ENCODE data around the gene PSME1. TPM values are rescaled to one million over a fixed set of nuclear protein-coding genes. Genes with fewer than 3 reads are reported as not detected.

Gene PSME1
- total and polyA plus RNA-seq, 2 of the 4 experiments (the other 2 are of a cell fraction), result 42.8 to 106 TPM

DNA sequence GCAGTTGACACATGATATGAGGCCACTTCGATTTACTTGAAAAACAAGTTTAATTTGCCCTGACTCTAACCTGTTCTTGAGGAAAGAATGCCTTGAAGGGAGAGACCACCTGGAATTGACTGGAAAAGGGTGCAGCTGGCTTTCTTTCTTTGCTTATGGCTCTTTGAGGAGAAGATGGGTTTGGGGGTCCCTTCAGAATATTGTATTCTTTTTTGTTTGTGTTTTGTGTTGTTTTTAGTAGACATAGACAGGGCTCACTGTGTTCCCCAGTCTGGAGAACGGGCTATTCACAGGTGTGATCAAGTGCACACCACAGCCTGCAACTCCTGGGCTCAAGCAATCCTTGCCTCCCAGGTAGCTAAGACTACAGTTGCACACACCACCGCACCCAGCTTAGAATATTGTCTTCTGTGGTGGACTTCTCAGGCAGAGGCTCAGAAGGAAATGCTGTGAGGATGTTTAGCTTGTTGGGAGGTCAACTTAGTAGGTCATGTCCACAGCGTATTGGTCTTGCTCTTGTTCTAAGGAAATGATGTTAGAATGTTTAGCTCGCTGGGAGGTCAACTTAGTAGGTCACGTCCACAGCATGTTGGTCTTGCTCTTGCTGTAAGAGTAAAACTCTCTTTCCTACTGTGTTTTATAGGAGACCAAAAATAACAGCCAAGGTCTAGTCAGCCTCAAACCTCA is 19.7 kb upstream of the PSME1 start:
- intact Hi-C loops (cut with micrococcal nuclease), result no loop called here
- Histone ChIP-seq H3K27me3 (ENCODE audit: control insufficient read depth, insufficient read depth, low read length) (no peaks in the 10 kb centered on the region), H4K91ac (ENCODE audit: insufficient read depth, low read depth, low read length) (no peak overlapping the region), H3K79me1 (ENCODE audit: low read depth in 1 of 2, low read length in 2 of 2) (peaks cover 10 to 16% of the 10 kb centered on the region in 2 experiments; a peak in 2 of 4 replicates), H3K4me2 (ENCODE audit: low read depth, low read length) (no peak overlapping the region), H4K20me1 (ENCODE audit: insufficient read depth, low read length) (no peaks in the 10 kb centered on the region), H2AFZ (replicated peaks; ENCODE audit: low read length, poor library complexity) (no peak overlapping the region), H2AK9ac (replicated peaks; ENCODE audit: low read depth, low read length, poor library complexity) (no peak overlapping the region), H3K4me3 (ENCODE audit: insufficient read depth, low read depth, low read length) (no peak overlapping the region), H4K5ac (ENCODE audit: low read depth, low read length) (no peak overlapping the region), H3K23ac (ENCODE audit: low read depth, low read length) (no peak overlapping the region), H3K9me3 (ENCODE audit: control insufficient read depth, insufficient read depth, low read length) (no peaks in the 10 kb centered on the region), H2BK120ac (ENCODE audit: low read depth, low read length) (no peak overlapping the region), H4K8ac (ENCODE audit: low read depth in 2 of 2, low read length in 2 of 2) (no peak overlapping the region), H3K18ac (ENCODE audit: low read depth, low read length) (no peak overlapping the region), H2BK15ac (ENCODE audit: low read depth, low read length) (no peak overlapping the region), H3K9me1 (ENCODE audit: insufficient read depth, low read length) (peaks cover 8% of the 10 kb centered on the region; the same call in 1 of the 2 replicates), H3K27ac (ENCODE audit: insufficient read depth, low read length) (no peak overlapping the region), H3K4ac (ENCODE audit: low read depth, low read length) (no peak overlapping the region), H3K9ac (ENCODE audit: low read depth, low read length) (no peak overlapping the region), H2BK20ac (ENCODE audit: low read depth, low read length) (no peak overlapping the region), H3K36me3 (ENCODE audit: control insufficient read depth, insufficient read depth, low read length) (peaks cover 23% of the 10 kb centered on the region), H3K56ac (ENCODE audit: extremely low read depth, insufficient read depth, low read length) (no peak overlapping the region), H3K4me1 (ENCODE audit: control insufficient read depth, insufficient read depth, low read length) (peaks cover 3% of the 10 kb centered on the region; the same call in 1 of the 2 replicates), H3K14ac (replicated peaks; ENCODE audit: low read depth, low read length) (no peak overlapping the region), H2AK5ac (ENCODE audit: low read depth, low read length) (no peak overlapping the region), H2BK5ac (ENCODE audit: low read depth, low read length, poor library complexity, severe bottlenecking) (no peak overlapping the region)
- no TSS peak for BruUV-seq (replicated peaks)
- in situ Hi-C loops (cut with MboI; ENCODE audit: low sequenced_read_pairs), result no loop called here
- TF ChIP-seq CHD1 (IDR thresholded peaks at IDR 0.05; ENCODE audit: low read depth, low read length) (no peak), NFE2L2 (IDR thresholded peaks at IDR 0.05; ENCODE audit: low read depth, low read length) (no peak), MAZ (IDR thresholded peaks at IDR 0.05; ENCODE audit: borderline replicate concordance, low read depth, low read length) (no peak), POLR2A (IDR thresholded peaks at IDR 0.05; ENCODE audit: low read depth, low read length) (no peak), SMC3 (IDR thresholded peaks at IDR 0.05; ENCODE audit: low read depth, low read length) (no peak), CEBPB (IDR thresholded peaks at IDR 0.05; ENCODE audit: low read depth, low read length) (no peak), MXI1 (IDR thresholded peaks at IDR 0.05; ENCODE audit: borderline replicate concordance, low read depth, low read length) (no peak), MAFK (IDR thresholded peaks at IDR 0.05; ENCODE audit: low read depth, low read length) (no peak), RFX5 (IDR thresholded peaks at IDR 0.05; ENCODE audit: low read depth, low read length) (no peak)
- TF ChIP-seq, protein P1, sequence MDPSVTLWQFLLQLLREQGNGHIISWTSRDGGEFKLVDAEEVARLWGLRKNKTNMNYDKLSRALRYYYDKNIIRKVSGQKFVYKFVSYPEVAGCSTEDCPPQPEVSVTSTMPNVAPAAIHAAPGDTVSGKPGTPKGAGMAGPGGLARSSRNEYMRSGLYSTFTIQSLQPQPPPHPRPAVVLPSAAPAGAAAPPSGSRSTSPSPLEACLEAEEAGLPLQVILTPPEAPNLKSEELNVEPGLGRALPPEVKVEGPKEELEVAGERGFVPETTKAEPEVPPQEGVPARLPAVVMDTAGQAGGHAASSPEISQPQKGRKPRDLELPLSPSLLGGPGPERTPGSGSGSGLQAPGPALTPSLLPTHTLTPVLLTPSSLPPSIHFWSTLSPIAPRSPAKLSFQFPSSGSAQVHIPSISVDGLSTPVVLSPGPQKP (IDR thresholded peaks at IDR 0.05; ENCODE audit: borderline replicate concordance, low read depth, low read length), result no peak
- TF ChIP-seq, protein P2, sequence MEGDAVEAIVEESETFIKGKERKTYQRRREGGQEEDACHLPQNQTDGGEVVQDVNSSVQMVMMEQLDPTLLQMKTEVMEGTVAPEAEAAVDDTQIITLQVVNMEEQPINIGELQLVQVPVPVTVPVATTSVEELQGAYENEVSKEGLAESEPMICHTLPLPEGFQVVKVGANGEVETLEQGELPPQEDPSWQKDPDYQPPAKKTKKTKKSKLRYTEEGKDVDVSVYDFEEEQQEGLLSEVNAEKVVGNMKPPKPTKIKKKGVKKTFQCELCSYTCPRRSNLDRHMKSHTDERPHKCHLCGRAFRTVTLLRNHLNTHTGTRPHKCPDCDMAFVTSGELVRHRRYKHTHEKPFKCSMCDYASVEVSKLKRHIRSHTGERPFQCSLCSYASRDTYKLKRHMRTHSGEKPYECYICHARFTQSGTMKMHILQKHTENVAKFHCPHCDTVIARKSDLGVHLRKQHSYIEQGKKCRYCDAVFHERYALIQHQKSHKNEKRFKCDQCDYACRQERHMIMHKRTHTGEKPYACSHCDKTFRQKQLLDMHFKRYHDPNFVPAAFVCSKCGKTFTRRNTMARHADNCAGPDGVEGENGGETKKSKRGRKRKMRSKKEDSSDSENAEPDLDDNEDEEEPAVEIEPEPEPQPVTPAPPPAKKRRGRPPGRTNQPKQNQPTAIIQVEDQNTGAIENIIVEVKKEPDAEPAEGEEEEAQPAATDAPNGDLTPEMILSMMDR (conservative IDR thresholded peaks at IDR 0.05; ENCODE audit: low read depth, low read length), result no peak
- 80% methylated on average over 1 of the region's 6 CpGs; no CpG with 5 or more reads in 1 of the 2 experiments for WGBS, 2 experiments (ENCODE audit: extremely low coverage in 2 of 2, insufficient read length in 1 of 2)
- ATAC-seq (ENCODE audit: low read depth) (no peak), DNase-seq (no peak)
- dilution Hi-C loops (cut with HindIII; ENCODE audit: low sequenced_read_pairs, unreplicated experiment), result no loop called here
- POLR2A ChIA-PET (ENCODE audit: unreplicated experiment), result no interaction called here
- CTCF ChIA-PET, result no interaction called here

All from IMR-90 (cell line).